MV-4-11 (cell line): ENCODE results near the gene PLEKHA6.

Experiments used
- DNase-seq: peaks from one replicate; lab custom pipeline; 2025; lab: John Stamatoyannopoulos, UW

The PLEKHA6 gene

GRCh38 chr1:204212715-204213114 lies 147.0 kb downstream of the PLEKHA6 start:
- DNase-seq = no peak

DNA sequence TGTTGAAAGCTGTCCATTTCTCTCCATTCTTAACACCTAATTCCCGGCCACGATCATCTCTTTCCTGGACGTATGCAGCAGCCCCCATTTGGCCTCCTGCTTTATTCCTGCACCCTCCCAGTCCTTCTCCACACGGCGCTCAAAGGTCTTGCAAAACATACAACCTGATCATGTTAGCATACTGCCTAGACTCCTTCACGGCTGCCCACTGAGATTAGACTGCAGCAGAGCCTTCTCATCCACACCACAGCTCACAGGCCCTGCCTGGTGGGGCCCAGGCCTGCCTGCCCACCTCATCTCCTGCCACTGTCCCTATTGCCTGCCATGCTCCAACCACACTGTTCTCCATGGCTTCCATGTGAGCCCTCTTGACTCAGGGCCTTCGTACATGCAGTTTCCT lies 148.7 kb downstream of the PLEKHA6 start:
- no peak for DNase-seq

DNA sequence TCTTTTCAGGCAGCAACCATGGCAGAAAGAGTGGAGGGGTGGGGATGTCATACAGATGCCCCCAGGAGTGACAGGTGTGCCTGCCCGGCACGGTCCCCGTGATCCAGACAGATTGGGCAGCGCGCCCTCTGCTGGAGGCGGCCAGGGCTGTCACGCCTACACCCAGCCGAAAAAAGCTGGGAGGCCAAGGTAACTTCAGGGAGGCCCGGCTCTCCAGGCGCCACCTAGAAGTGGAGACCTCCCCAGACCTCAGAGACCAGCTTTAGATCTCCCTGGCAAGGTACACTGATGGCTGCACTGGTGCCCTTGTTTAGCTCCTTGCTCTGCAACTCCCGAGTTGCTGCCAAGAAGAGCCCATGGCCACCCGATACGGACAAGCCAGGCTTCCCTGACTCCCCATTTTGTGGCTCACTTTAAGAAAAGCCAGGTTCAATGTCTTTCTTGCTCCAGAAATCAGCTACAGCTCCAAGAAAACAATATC lies 152.6 kb downstream of the PLEKHA6 start:
- DNase-seq = no peak

GRCh38 chr1:204206121-204206520 lies 153.6 kb downstream of the PLEKHA6 start:
- DNase-seq = no peak

DNA sequence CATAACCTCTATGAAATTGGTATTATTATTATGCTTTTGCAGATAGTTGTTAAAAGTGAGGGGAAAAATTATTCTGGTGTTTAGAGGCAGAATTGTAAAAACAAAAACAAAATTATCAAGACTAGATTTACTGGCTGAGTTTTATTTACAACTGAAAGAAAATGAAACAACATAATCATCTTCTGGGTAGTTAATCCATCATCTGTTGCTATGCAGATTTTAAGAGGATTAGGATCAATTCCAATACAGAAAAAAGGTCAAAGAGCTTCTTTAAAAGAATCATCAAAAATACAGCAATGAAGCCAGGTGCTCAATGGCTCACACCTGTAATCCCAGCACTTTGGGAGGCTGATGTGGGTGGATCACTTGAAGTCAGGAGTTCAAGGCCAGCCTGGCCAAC lies 154.2 kb downstream of the PLEKHA6 start:
- no peak for DNase-seq

GRCh38 chr1:204204944-204205343 lies 154.8 kb downstream of the PLEKHA6 start:
- no peak for DNase-seq

- no peak for DNase-seq
These were observed 156.4 kb downstream of the PLEKHA6 start for GRCh38 chr1:204203206-204203767.

DNA sequence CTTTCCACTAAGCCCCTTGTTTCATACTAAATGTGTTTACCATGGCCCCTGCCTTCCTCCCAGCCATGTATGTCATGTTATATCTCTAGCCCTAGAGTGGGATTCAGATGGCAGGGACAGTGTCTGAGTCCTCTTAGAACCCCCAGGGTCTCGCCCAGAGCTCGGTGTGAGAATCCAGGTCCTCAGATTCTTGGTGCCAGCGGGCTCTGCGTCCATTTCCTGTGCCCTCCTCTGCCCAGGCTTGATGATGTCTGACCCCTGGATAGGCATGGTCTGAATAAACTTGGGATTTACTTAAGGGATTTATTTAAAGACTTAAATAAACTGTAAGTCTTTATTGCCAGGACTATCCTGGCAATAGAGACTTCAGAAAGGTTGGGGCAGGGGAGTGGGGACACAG lies 157.2 kb downstream of the PLEKHA6 start:
- no peak for DNase-seq

GRCh38 chr1:204201348-204202040 lies 158.2 kb downstream of the PLEKHA6 start:
- no peak for DNase-seq

DNA sequence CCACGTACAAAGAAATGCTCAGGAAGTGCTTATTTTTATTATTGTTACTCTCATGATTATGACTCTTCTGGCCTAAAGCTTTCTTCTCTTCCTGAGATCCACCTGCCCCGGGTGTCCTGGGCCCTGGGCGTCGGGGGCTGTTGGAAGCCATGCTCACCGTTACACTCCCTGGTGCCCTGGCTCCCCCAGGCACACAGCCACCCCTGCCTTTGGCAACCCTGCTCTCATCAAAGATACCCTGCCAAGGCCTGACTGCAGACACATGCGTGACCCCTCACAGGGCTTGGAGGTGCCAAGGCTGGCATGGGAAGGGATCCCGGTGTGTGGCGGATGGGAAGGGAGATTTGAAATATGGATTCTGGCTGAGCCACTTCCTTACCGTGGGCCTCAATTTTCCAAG lies 160.2 kb downstream of the PLEKHA6 start:
- DNase-seq = no peak

DNA sequence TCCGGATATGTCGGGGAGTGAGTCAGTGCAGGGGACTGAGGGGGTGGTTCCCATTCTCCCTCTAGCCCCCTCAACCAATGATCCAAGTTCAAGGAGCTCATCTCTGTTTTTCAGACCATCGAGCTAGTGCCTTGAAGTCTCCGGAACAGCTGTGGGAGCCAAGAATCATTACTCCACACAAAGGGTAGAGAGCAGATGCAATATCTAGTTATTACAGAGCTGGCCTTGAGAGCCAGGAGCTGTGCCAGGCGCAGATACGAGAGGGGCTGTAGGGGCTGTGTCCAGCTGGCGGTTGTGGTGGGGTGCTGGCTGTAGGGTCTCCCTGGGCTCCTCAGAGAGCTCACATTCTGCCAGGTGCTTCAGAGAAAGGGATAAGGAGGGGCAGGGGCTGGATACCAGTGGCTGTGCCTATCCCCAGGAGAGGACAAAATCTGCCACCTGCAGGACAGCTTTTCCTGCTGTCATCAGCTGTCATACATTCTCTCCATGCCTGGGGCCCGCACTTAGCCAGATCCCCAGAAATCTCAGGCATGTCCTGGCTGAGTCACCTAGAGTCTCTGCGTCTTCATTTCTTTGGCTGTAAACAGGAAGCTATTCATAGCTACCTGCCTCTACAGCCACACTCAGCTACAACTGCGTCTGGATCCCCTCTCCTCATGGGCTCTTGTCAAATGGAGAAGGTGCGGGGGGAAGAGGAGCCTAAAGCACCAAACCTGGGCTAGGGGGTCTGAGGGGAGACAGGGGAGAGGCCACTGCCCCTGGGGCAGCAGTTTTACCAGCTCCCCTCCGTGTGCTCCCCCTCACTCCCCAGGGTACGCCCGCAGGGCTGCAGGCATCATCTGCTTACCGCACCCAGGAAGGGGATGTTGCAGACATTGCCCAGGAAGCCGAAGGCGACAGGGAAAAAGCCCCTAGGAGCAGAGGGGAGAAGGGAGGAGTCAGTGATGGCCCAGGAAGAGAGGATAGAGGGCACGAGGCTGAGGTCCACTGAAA lies 161.1 kb downstream of the PLEKHA6 start:
- no peak for DNase-seq

DNA sequence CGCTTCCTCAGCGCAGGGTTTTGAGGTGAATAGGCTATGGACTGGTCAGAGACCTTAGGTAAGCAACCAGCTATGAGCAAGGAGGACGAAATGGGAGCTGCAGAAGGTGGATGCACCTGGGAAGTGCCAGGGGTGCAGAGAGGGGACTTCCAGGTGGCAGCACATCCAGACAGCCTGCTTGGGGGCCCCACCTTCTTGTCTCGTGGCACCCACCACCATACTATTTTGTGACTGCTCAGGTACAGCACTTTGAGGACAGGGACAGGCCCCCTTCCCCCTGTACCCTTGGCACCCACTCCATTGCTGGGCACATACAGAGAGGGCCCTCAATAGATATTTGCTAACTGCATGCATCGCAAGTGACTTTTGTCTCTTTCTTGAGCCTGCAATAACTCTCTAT lies 162.7 kb downstream of the PLEKHA6 start:
- DNase-seq = no peak

- DNase-seq = no peak
These were observed 163.5 kb downstream of the PLEKHA6 start, which contains the start of gene KISS1 for GRCh38 chr1:204196068-204196795. KISS1 (minus strand) TSS chr1:204196491; CDS start chr1:204192876, 3,615 bp downstream.

DNA sequence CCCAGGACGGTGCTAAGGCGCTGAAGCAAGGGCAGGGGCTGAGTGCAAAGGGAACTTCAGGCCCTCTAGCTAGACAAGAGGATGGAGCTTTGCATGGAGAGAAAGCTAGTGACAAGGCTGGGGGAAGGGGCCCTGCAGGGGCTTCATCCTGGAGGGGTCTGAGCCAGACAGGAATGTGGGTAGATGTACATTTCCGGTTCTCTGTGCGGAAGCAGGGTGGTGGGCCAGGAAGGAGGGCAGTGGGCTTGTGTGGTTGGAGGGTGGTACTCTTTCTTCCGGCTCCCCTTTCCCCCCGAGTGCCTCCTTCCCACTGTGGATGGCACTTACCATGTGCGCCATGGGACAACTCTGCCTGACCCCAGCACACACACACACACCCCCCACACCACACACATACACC lies 165.0 kb downstream of the PLEKHA6 start:
- DNase-seq = no peak

DNA sequence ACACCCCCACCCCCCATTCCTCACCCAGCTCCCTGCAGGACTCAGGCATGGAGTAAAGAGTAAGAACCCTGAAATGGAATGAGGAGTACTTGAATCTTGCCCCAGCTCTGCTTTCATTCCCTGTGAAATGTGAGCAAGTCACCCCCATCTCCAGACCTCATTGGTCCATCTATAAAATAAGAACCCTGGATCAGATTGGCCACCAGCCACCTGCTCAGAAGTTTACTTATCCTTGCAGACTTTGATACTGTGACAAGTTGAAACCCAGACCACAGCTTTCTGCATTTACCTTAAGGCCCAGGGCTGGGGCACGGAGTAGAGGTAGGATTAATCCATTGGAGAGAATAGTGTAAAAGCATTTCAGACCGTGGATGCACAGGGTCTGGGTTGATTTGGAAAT lies 165.6 kb downstream of the PLEKHA6 start:
- DNase-seq = no peak

DNA sequence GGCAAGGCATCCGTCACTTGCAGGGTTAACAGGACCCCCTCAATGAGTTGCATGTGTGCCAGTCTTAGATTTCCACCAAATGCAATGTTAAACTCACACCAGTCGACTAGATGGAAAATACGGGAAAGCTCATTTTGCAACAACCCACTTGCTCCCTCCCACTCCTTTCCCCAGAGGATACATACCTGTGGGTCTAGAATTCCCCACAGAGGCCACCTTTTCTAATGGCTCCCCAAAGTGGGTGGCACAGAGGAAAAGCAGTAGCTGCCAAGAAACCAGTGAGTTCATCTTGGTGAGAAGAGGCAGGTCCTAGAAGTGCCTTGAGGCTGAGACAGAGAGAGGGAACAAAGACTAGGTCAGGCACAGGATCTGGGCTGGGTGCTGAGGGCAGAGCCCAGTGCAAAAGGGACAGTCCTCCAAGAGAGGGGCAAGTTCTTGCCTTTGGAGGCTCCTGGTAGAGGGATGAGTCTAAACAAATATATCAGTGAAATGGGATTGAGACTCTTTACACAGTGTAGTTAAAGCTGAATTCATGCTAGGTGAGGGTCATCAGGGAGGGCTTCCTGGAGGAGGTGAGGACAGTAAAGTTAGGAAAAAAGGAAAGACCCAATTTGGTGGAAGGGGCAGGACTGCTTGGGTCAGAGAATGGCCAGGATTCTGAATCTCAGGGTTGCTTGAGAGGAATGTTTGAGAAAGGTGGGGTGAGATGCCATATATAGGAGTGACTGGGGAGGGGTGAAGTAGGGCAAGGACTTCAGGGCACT lies 167.0 kb downstream of the PLEKHA6 start:
- DNase-seq = no peak

DNA sequence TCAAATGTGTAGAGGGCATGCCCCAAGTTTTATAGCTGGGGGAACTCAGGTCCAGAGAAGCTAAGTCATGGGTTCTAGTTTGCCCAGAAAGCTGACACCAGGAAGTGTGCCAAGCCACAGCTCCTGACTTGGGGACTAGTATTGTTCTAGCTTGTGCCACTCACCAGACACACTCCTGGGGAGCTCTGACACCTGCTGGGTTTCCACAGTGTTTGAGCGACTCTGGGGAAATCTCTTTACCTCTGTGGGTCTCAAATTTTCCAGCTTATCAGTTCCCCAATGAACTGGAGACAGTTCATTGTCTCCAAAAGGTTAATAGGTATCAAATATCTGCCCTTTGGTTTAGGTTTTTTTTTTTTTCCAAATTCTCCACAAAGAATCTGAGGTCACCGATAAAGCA lies 167.7 kb downstream of the PLEKHA6 start:
- DNase-seq = no peak

GRCh38 chr1:204191456-204191855 lies 168.3 kb downstream of the PLEKHA6 start:
- no peak for DNase-seq

- peak; percentile 91 for DNase-seq
These were observed 169.2 kb downstream of the PLEKHA6 start for GRCh38 chr1:204190212-204191211.
